Activated CD4-positive, alpha-beta T cell treated with anti-CD3 and anti-CD28 coated beads, Interleukin-2, amount 10 ng/mL, durations not matched to agents 24 days and 14 days (primary cell): ENCODE data around the gene LRP2BP. TPM values are rescaled to one million over a fixed set of nuclear protein-coding genes. Genes with fewer than 3 reads are reported as not detected.
"Not testable (repeated sequence)": the region's sequence is repeated elsewhere in the genome, so short reads cannot be mapped to it uniquely, and the experiment has no call there.

Source experiments
- DNase-seq: peaks from one replicate; pipeline ENCODE4 v3.0.0; 2022
- H3K27ac Mint-ChIP-seq: one replicate; pipeline ENCODE4 v1.8.0; 2022; ENCODE audit warnings: mild to moderate bottlenecking, mixed read lengths
- H3K27me3 Mint-ChIP-seq: one replicate; pipeline ENCODE4 v1.8.0; 2022; ENCODE audit warnings: mixed read lengths
- H3K36me3 Mint-ChIP-seq: one replicate; pipeline ENCODE4 v1.8.0; 2022; ENCODE audit warnings: low read depth, mild to moderate bottlenecking, mixed read lengths
- H3K4me1 Mint-ChIP-seq: one replicate; pipeline ENCODE4 v1.8.0; 2021; ENCODE audit warnings: mixed read lengths
- H3K4me3 Mint-ChIP-seq: one replicate; pipeline ENCODE4 v1.8.0; 2022; ENCODE audit warnings: mild to moderate bottlenecking, moderate library complexity, mixed read lengths
- H3K9me3 Mint-ChIP-seq: one replicate; pipeline ENCODE4 v1.8.0; 2021; ENCODE audit warnings: mixed read lengths
- intact Hi-C: fragments of 100-400 bp; cut with micrococcal nuclease; formaldehyde crosslinking; loops from one replicate; pipeline ENCODE4 v1.15.1; 2023
- total RNA-seq: library from RNA; stranded (reverse); gene quantifications from 2 replicates; pipeline ENCODE4 v1.2.3, GENCODE V29; 2022

LRP2BP gene
- total RNA-seq, 1 donor from 2014 or later: 0.65 TPM

- Mint-ChIP-seq H3K9me3 (no peaks in the 10 kb centered on the region), H3K36me3 (peaks cover 9% of the 10 kb centered on the region), H3K27ac (no peak overlapping the region), H3K27me3 (no peaks in the 10 kb centered on the region), H3K4me3 (no peak overlapping the region), H3K4me1 (no peaks in the 10 kb centered on the region)
- intact Hi-C loops: no loop called here
- DNase-seq: no peak
These were observed 32.5 kb downstream of the LRP2BP start for GRCh38 chr4:185363251-185363650.

GRCh38 chr4:185362570-185362969 lies 33.2 kb downstream of the LRP2BP start:
- H3K27ac Mint-ChIP-seq, H3K9me3 Mint-ChIP-seq, DNase-seq, H3K27me3 Mint-ChIP-seq, intact Hi-C loops, H3K4me1 Mint-ChIP-seq, H3K4me3 Mint-ChIP-seq: not testable (repeated sequence)
- peaks cover 10% of the 10 kb centered on the region for H3K36me3 Mint-ChIP-seq

- Mint-ChIP-seq H3K9me3 (no peaks in the 10 kb centered on the region), H3K4me1 (peaks cover 7% of the 10 kb centered on the region), H3K27me3 (no peaks in the 10 kb centered on the region), H3K36me3 (peaks cover 12% of the 10 kb centered on the region), H3K27ac (no peak overlapping the region), H3K4me3 (no peak overlapping the region)
- DNase-seq: no peak
- intact Hi-C loops: no loop called here
These were observed 33.9 kb downstream of the LRP2BP start for GRCh38 chr4:185361872-185362271.

GRCh38 chr4:185359767-185360446 lies 35.8 kb downstream of the LRP2BP start:
- Mint-ChIP-seq H3K9me3 (no peaks in the 10 kb centered on the region), H3K4me3 (no peak overlapping the region), H3K4me1 (peaks cover 7% of the 10 kb centered on the region), H3K36me3 (peaks cover 12% of the 10 kb centered on the region), H3K27ac (no peak overlapping the region), H3K27me3 (no peaks in the 10 kb centered on the region)
- no peak for DNase-seq
- intact Hi-C loops: no loop called here

- intact Hi-C loops: no loop called here
- Mint-ChIP-seq H3K36me3 (peaks cover 12% of the 10 kb centered on the region), H3K27me3 (no peaks in the 10 kb centered on the region)
These were observed 36.8 kb downstream of the LRP2BP start for GRCh38 chr4:185358959-185359358.

GRCh38 chr4:185358514-185358913 lies 37.2 kb downstream of the LRP2BP start:
- peaks cover 7% of the 10 kb centered on the region for H3K4me1 Mint-ChIP-seq
- no peaks in the 10 kb centered on the region for H3K27me3 Mint-ChIP-seq
- H3K27ac Mint-ChIP-seq: no peak overlapping the region
- intact Hi-C loops: no loop called here
- H3K4me3 Mint-ChIP-seq: no peak overlapping the region
- H3K36me3 Mint-ChIP-seq: peaks cover 12% of the 10 kb centered on the region
- no peaks in the 10 kb centered on the region for H3K9me3 Mint-ChIP-seq
- DNase-seq: no peak

More at GRCh38 chr4:185358959-185359358, 36.8 kb downstream of the LRP2BP start:
- Mint-ChIP-seq H3K4me1 (peaks cover 7% of the 10 kb centered on the region), H3K4me3 (no peak overlapping the region), H3K9me3 (no peaks in the 10 kb centered on the region), H3K27ac (no peak overlapping the region)
- DNase-seq: no peak

- H3K36me3 Mint-ChIP-seq: peaks cover 11% of the 10 kb centered on the region
These were observed 37.8 kb downstream of the LRP2BP start for GRCh38 chr4:185357733-185358440.

GRCh38 chr4:185357211-185357610 lies 38.5 kb downstream of the LRP2BP start:
- Mint-ChIP-seq H3K4me1 (peaks cover 7% of the 10 kb centered on the region), H3K27me3 (no peaks in the 10 kb centered on the region), H3K4me3 (no peak overlapping the region), H3K27ac (peak overlapping the region; percentile 22), H3K9me3 (no peaks in the 10 kb centered on the region), H3K36me3 (peaks cover 17% of the 10 kb centered on the region)
- DNase-seq: no peak
- intact Hi-C loops: no loop called here

More at GRCh38 chr4:185357733-185358440, 37.8 kb downstream of the LRP2BP start:
- H3K4me3 Mint-ChIP-seq: no peak overlapping the region
- H3K27ac Mint-ChIP-seq: peak overlapping the region; percentile 7
- no peaks in the 10 kb centered on the region for H3K9me3 Mint-ChIP-seq
- H3K27me3 Mint-ChIP-seq: no peaks in the 10 kb centered on the region
- H3K4me1 Mint-ChIP-seq: peaks cover 7% of the 10 kb centered on the region
- intact Hi-C loops: no loop called here
- no peak for DNase-seq

- H3K36me3 Mint-ChIP-seq: peaks cover 36% of the 10 kb centered on the region
- no peak for DNase-seq
- no peak overlapping the region for H3K4me3 Mint-ChIP-seq
- peaks cover 10% of the 10 kb centered on the region for H3K4me1 Mint-ChIP-seq
- intact Hi-C loops: no loop called here
- no peaks in the 10 kb centered on the region for H3K27me3 Mint-ChIP-seq
- H3K9me3 Mint-ChIP-seq: no peaks in the 10 kb centered on the region
- H3K27ac Mint-ChIP-seq: no peak overlapping the region
These were observed 43.0 kb downstream of the LRP2BP start for GRCh38 chr4:185352741-185353140.

GRCh38 chr4:185352202-185352601 lies 43.5 kb downstream of the LRP2BP start:
- no peak for DNase-seq
- Mint-ChIP-seq H3K4me3 (no peak overlapping the region), H3K36me3 (peaks cover 37% of the 10 kb centered on the region), H3K4me1 (peaks cover 6% of the 10 kb centered on the region), H3K27me3 (no peaks in the 10 kb centered on the region), H3K9me3 (no peaks in the 10 kb centered on the region), H3K27ac (no peak overlapping the region)
- intact Hi-C loops: no loop called here

- Mint-ChIP-seq H3K9me3 (no peaks in the 10 kb centered on the region), H3K36me3 (peaks cover 42% of the 10 kb centered on the region), H3K4me1 (peaks cover 5% of the 10 kb centered on the region), H3K4me3 (no peak overlapping the region), H3K27me3 (no peaks in the 10 kb centered on the region), H3K27ac (no peak overlapping the region)
- DNase-seq: no peak
- intact Hi-C loops: no loop called here
These were observed 44.0 kb downstream of the LRP2BP start for GRCh38 chr4:185351691-185352090.

GRCh38 chr4:185346975-185347601 lies 48.6 kb downstream of the LRP2BP start:
- Mint-ChIP-seq H3K36me3 (peaks cover 46% of the 10 kb centered on the region), H3K9me3 (no peaks in the 10 kb centered on the region), H3K4me3 (no peak overlapping the region), H3K27me3 (no peaks in the 10 kb centered on the region), H3K4me1 (peaks cover 32% of the 10 kb centered on the region), H3K27ac (no peak overlapping the region)
- DNase-seq: no peak
- intact Hi-C loops: no loop called here

- H3K36me3 Mint-ChIP-seq: peaks cover 49% of the 10 kb centered on the region
- H3K9me3 Mint-ChIP-seq: no peaks in the 10 kb centered on the region
- no peaks in the 10 kb centered on the region for H3K27me3 Mint-ChIP-seq
- peaks cover 35% of the 10 kb centered on the region for H3K4me1 Mint-ChIP-seq
- DNase-seq: peak; percentile 61
- intact Hi-C loops: loop anchor here (1.0 to 5.0 kb wide), 3 partner anchors 50 to 135 kb away; partner anchors contain the start of gene LRP2BP
- peak overlapping the region; percentile 50 for H3K4me3 Mint-ChIP-seq
- H3K27ac Mint-ChIP-seq: peak overlapping the region; percentile 90
These were observed 50.8 kb downstream of the LRP2BP start for GRCh38 chr4:185344743-185345538.
